Activated CD8-positive, alpha-beta T cell treated with anti-CD3 and anti-CD28 coated beads, Interleukin-2, amount 10 ng/mL, durations not matched to agents 7 days and 5 days (primary cell): ENCODE measurements around the gene LTO1. TPM values are rescaled to one million over a fixed set of nuclear protein-coding genes. Genes with fewer than 3 reads are reported as not detected.

ENCODE experiments used
- ATAC-seq: fragments of 150-1000 bp; cut with Tn5 transposase; one replicate; pipeline ENCODE4 v1.10.0; 2021; ENCODE audit warnings: moderate library complexity
- CTCF ChIA-PET: fragments of 350-600 bp; sonication (Branson Sonifier 250); formaldehyde crosslinking; loops from one replicate; lab custom pipeline; 2021; ENCODE audit warnings: antibody characterized with exemption; lab: Charles Lee
- POLR2A ChIA-PET: fragments of 350-600 bp; sonication (Branson Sonifier 250); formaldehyde crosslinking; loops from one replicate; lab custom pipeline; 2021; ENCODE audit warnings: antibody characterized with exemption; lab: Charles Lee
- DNase-seq: peaks from one replicate; pipeline ENCODE4 v3.0.0-alpha.2; 2020
- H3K27ac Mint-ChIP-seq: one replicate; pipeline ENCODE4 v1.8.0; 2021; ENCODE audit warnings: mild to moderate bottlenecking, mixed read lengths
- H3K27me3 Mint-ChIP-seq: one replicate; pipeline ENCODE4 v1.8.0; 2021; ENCODE audit warnings: low read depth, mixed read lengths
- H3K36me3 Mint-ChIP-seq: one replicate; pipeline ENCODE4 v1.8.0; 2021; ENCODE audit warnings: low read depth, mixed read lengths
- H3K4me1 Mint-ChIP-seq: one replicate; pipeline ENCODE4 v1.8.0; 2021; ENCODE audit warnings: low read depth, mixed read lengths
- H3K4me3 Mint-ChIP-seq: one replicate; pipeline ENCODE4 v1.8.0; 2021; ENCODE audit warnings: mild to moderate bottlenecking, mixed read lengths
- H3K9me3 Mint-ChIP-seq: one replicate; pipeline ENCODE4 v1.8.0; 2022; ENCODE audit warnings: mixed read lengths; ENCODE audit not compliant: insufficient read depth
- total RNA-seq, 2 experiments: library from RNA; stranded (reverse); gene quantifications; one replicate each; pipeline ENCODE4 v1.2.3, GENCODE V29; 2021

Gene LTO1
- total RNA-seq, 2 experiments from 2014 or later: 21.0 to 23.0 TPM

- Mint-ChIP-seq H3K27me3 (peaks cover 5% of the 10 kb centered on the region), H3K9me3 (no peaks in the 10 kb centered on the region)
Measured at GRCh38 chr11:69645801-69646492, 29.2 kb downstream of the LTO1 start.

GRCh38 chr11:69644962-69645675 is 30.0 kb downstream of the LTO1 start:
- no peaks in the 10 kb centered on the region for H3K9me3 Mint-ChIP-seq
- peaks cover 10% of the 10 kb centered on the region for H3K4me1 Mint-ChIP-seq
- ATAC-seq: no peak
- DNase-seq: no peak
- H3K27me3 Mint-ChIP-seq: peaks cover 12% of the 10 kb centered on the region
- ChIA-PET CTCF (interaction anchor here (0.8 to 3.7 kb wide), 3 partner anchors 25 to 543 kb away, joined by 4 to 23 read pairs (median 14); no protein-coding TSS in a partner anchor), POLR2A (no interaction called here)
- H3K36me3 Mint-ChIP-seq: no peaks in the 10 kb centered on the region
- no peak overlapping the region for H3K27ac Mint-ChIP-seq
- no peak overlapping the region for H3K4me3 Mint-ChIP-seq

More at GRCh38 chr11:69645801-69646492, 29.2 kb downstream of the LTO1 start:
- POLR2A ChIA-PET: no interaction called here
- no peaks in the 10 kb centered on the region for H3K36me3 Mint-ChIP-seq
- H3K27ac Mint-ChIP-seq: no peak overlapping the region
- ATAC-seq: no peak
- DNase-seq: no peak
- CTCF ChIA-PET: no interaction called here
- no peak overlapping the region for H3K4me3 Mint-ChIP-seq
- peaks cover 5% of the 10 kb centered on the region for H3K4me1 Mint-ChIP-seq

GRCh38 chr11:69644071-69644961 is 30.8 kb downstream of the LTO1 start:
- peak overlapping the region; percentile 49 for H3K4me3 Mint-ChIP-seq
- H3K9me3 Mint-ChIP-seq: no peaks in the 10 kb centered on the region
- H3K27ac Mint-ChIP-seq: no peak overlapping the region
- peaks cover 10% of the 10 kb centered on the region for H3K4me1 Mint-ChIP-seq
- ChIA-PET CTCF (interaction anchor here (0.8 to 3.7 kb wide), 4 partner anchors 25 to 543 kb away, joined by 4 to 23 read pairs (median 10); no protein-coding TSS in a partner anchor), POLR2A (no interaction called here)
- no peak for DNase-seq
- peaks cover 17% of the 10 kb centered on the region for H3K27me3 Mint-ChIP-seq
- ATAC-seq: no peak
- no peaks in the 10 kb centered on the region for H3K36me3 Mint-ChIP-seq

GRCh38 chr11:69643646-69644045 is 31.5 kb downstream of the LTO1 start:
- peak overlapping the region; percentile 56 for H3K4me3 Mint-ChIP-seq
- CTCF ChIA-PET: interaction anchor here (1.0 to 3.7 kb wide), 6 partner anchors 27 to 545 kb away, joined by 3 to 23 read pairs (median 6); no protein-coding TSS in a partner anchor
- no peak overlapping the region for H3K27ac Mint-ChIP-seq
- H3K9me3 Mint-ChIP-seq: no peaks in the 10 kb centered on the region
- H3K27me3 Mint-ChIP-seq: peaks cover 21% of the 10 kb centered on the region
- ATAC-seq: peak; percentile 2
- H3K36me3 Mint-ChIP-seq: no peaks in the 10 kb centered on the region
- peaks cover 10% of the 10 kb centered on the region for H3K4me1 Mint-ChIP-seq
- POLR2A ChIA-PET: no interaction called here
- DNase-seq: no peak

GRCh38 chr11:69642913-69643632 is 32.1 kb downstream of the LTO1 start:
- H3K27ac Mint-ChIP-seq: no peak overlapping the region
- peaks cover 12% of the 10 kb centered on the region for H3K4me1 Mint-ChIP-seq
- CTCF ChIA-PET: interaction anchor here (0.7 to 3.7 kb wide), 7 partner anchors 11 to 545 kb away, joined by 3 to 23 read pairs (median 6); no protein-coding TSS in a partner anchor
- peaks cover 24% of the 10 kb centered on the region for H3K27me3 Mint-ChIP-seq
- ATAC-seq (peak; percentile 90), DNase-seq (peak; percentile 80)
- H3K9me3 Mint-ChIP-seq: no peaks in the 10 kb centered on the region
- POLR2A ChIA-PET: no interaction called here
- peak overlapping the region; percentile 67 for H3K4me3 Mint-ChIP-seq
- no peaks in the 10 kb centered on the region for H3K36me3 Mint-ChIP-seq

GRCh38 chr11:69642549-69642912 is 32.6 kb downstream of the LTO1 start:
- ATAC-seq (peak; percentile 41), DNase-seq (peak; percentile 57)
- no peaks in the 10 kb centered on the region for H3K9me3 Mint-ChIP-seq
- H3K4me3 Mint-ChIP-seq: peak overlapping the region; percentile 56
- H3K27ac Mint-ChIP-seq: no peak overlapping the region
- ChIA-PET POLR2A (no interaction called here), CTCF (interaction anchor here (0.7 to 3.7 kb wide), 7 partner anchors 11 to 544 kb away, joined by 3 to 23 read pairs (median 6); no protein-coding TSS in a partner anchor)
- no peaks in the 10 kb centered on the region for H3K36me3 Mint-ChIP-seq
- H3K4me1 Mint-ChIP-seq: peaks cover 16% of the 10 kb centered on the region
- peaks cover 29% of the 10 kb centered on the region for H3K27me3 Mint-ChIP-seq

GRCh38 chr11:69641681-69642548 is 33.2 kb downstream of the LTO1 start:
- Mint-ChIP-seq H3K4me3 (peak overlapping the region; percentile 56), H3K27ac (no peak overlapping the region), H3K4me1 (peaks cover 20% of the 10 kb centered on the region), H3K27me3 (peaks cover 32% of the 10 kb centered on the region), H3K9me3 (no peaks in the 10 kb centered on the region), H3K36me3 (no peaks in the 10 kb centered on the region)
- no peak for DNase-seq
- ChIA-PET CTCF (interaction anchor here (1.3 to 3.7 kb wide), 3 partner anchors 330 to 540 kb away, joined by 4 to 23 read pairs (median 14); no protein-coding TSS in a partner anchor), POLR2A (no interaction called here)
- ATAC-seq: no peak

GRCh38 chr11:69640995-69641581 is 34.1 kb downstream of the LTO1 start, which contains the start of gene CCND1:
CCND1 (plus strand) TSS chr11:69641156; CDS start chr11:69641314, 158 bp downstream.
- ATAC-seq (no peak), DNase-seq (peak; percentile 38)
- H3K4me3 Mint-ChIP-seq: peak within 1 kb of the TSS; percentile 57
- POLR2A ChIA-PET: no interaction called here
- no peak within 1 kb of the TSS for H3K27ac Mint-ChIP-seq
- H3K9me3 Mint-ChIP-seq: no peaks in the 10 kb centered on the region
- peaks cover 38% of the 10 kb centered on the region for H3K27me3 Mint-ChIP-seq
- H3K36me3 Mint-ChIP-seq: no peaks in the 10 kb centered on the region
- peaks cover 22% of the 10 kb centered on the region for H3K4me1 Mint-ChIP-seq
- CTCF ChIA-PET: no interaction called here

- no peaks in the 10 kb centered on the region for H3K36me3 Mint-ChIP-seq
- ChIA-PET CTCF (no interaction called here), POLR2A (no interaction called here)
- peaks cover 22% of the 10 kb centered on the region for H3K4me1 Mint-ChIP-seq
- ATAC-seq: no peak
- peaks cover 44% of the 10 kb centered on the region for H3K27me3 Mint-ChIP-seq
- peak overlapping the region; percentile 43 for H3K4me3 Mint-ChIP-seq
- no peaks in the 10 kb centered on the region for H3K9me3 Mint-ChIP-seq
- H3K27ac Mint-ChIP-seq: no peak overlapping the region
- DNase-seq: no peak
Measured at GRCh38 chr11:69640260-69640994, 34.7 kb downstream of the LTO1 start.
